Activated CD8-positive, alpha-beta memory T cell treated with anti-CD3 and anti-CD28 coated beads, Interleukin-2, amount 50 U/mL, for 24 hours (primary cell): ENCODE results near the gene SPCS3.
A peak's percentile ranks its signal among the peaks of the same experiment; 100 is the strongest.
"Not testable (repeated sequence)": the region's sequence is repeated elsewhere in the genome, so short reads cannot be mapped to it uniquely, and the experiment has no call there.

Experiments used
- DNase-seq: peaks from one replicate; pipeline ENCODE4 v3.0.0-alpha.2; 2020; ENCODE audit errors: extremely low read depth

The SPCS3 gene

DNA sequence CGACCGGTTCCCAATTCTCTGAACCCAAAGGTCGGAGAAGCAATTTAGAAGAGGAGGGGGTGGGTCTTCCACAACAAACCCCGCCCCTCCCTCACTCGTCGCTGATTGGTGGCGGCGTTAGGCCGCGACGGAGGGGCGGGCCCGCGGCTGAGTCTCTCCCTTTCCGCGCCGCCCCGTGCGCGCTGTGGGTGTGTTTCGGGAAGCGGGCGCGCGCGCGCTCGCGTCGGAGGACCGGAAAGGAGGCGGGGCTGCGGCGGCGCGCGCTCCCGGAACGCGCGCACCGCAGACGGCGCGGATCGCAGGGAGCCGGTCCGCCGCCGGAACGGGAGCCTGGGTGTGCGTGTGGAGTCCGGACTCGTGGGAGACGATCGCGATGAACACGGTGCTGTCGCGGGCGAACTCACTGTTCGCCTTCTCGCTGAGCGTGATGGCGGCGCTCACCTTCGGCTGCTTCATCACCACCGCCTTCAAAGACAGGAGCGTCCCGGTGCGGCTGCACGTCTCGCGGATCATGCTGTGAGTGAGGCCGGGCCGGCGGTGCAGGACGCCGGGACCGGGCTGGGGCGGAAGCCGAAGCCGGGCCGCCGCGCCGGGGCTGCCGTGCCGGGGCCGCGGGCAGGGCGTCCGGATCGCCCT lies at the start of gene SPCS3:
Gene SPCS3 (plus strand): TSS at position 263 of the 636 bp plus-strand sequence. CDS start 111 bp downstream, at position 374.
- peak; percentile 85 for DNase-seq

GRCh38 chr4:176270669-176271068 lies 49.1 kb upstream of the SPCS3 start:
- DNase-seq, result no peak

- DNase-seq, result no peak
Measured at GRCh38 chr4:176271749-176272148, 48.0 kb upstream of the SPCS3 start.

DNA sequence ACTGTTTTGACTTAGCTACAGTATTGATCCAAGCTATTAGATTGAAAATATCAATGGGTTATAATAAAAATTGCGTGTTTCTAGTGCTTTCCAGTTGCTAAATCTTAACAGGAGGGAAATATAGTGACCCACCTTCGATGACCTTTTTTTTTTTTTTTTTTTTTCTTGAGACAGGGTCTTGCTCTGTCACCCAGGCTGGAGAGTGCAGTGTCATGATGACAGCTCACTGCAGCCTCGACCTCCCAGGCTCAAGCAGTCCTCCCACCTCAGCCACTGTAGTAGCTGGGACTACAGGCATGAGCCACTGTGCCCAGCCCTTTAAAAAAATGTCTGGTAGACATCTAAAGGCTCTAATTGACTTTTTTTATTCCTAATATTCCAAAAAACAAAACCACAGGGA lies 47.0 kb upstream of the SPCS3 start:
- DNase-seq, result no peak

DNA sequence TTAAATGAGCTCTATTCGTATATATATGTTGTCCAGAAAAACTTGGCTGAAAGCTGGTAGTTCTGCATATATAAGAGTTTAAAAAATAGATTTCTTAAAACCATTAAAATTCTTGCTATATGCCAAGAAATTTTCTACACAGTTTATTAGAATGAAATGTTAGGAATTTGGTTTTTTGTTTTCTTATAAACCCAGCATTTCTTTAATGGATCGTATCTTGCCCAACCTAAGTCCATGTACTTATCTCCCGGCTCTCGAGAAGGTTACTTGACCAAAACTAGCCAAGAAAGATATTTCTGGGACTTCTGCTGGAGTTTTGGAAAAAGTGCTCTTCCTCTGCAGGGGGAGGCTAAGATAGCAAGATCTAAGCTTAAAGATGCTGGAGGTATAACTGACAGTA lies 46.0 kb upstream of the SPCS3 start:
- DNase-seq, result no peak

GRCh38 chr4:176274441-176274840 lies 45.3 kb upstream of the SPCS3 start:
- no peak for DNase-seq

DNA sequence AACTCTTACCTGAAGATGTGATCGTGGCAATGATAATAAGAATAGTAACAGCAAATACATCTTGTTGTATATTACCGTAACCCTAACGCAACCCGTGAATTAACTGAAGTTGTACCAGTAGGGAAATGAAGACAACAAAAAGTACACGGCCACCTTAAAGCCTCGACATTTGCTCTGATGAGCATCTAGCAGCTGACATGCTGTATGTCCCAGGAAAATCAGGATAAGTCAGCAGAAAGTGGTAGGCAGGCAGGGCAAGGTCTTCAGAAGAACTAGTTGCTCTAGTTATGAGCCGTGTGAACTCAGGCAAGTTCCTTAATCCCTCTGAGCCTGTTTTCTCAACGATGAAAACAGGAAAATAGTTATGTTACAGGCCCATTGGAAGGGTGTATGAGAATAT lies 43.1 kb upstream of the SPCS3 start:
- no peak for DNase-seq

GRCh38 chr4:176277162-176277904 lies 42.4 kb upstream of the SPCS3 start:
- no peak for DNase-seq

GRCh38 chr4:176279560-176279959 lies 40.2 kb upstream of the SPCS3 start:
- not testable (repeated sequence) for DNase-seq

GRCh38 chr4:176286728-176287127 lies 33.0 kb upstream of the SPCS3 start:
- DNase-seq, result no peak

DNA sequence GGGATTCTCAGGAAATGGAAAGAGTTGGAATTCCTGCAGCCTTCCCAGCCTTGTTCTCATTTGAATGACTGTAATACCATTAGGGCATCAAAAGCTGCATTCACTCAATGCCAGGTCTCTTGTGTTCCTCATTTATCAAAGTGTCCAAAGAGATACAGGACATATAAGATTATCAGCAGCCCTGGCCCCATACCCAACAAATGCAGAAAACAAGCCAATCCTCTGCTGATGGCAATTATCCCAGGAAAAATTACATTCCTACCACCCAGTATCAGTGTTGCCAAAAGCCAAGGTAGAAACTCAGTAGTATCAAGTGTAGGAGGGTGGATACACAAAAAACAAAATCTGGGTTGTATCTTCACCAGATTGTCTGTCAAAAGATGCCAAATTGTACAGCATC lies 32.2 kb upstream of the SPCS3 start:
- DNase-seq, result no peak

- no peak for DNase-seq
Measured at GRCh38 chr4:176288020-176288419, 31.7 kb upstream of the SPCS3 start.

- no peak for DNase-seq
Measured at GRCh38 chr4:176289561-176289960, 30.2 kb upstream of the SPCS3 start.

DNA sequence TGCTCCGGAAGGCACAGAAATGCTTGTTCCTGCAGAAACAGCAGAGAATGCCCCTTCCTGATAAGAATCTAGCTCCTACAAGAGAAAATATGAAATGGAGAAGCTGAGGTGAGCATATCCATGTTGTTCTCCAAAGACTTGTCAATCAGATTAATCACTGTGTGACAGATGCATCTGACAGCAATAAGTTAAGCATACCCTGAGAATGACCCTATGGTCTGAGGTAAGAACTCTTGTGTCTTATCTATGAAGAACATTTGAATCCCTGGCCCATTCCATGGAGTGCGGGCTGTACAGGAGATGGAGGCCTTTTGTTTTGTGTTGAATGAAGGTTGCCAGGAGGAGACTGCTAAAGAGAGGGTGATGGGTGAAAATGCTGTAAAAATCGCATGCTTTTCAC lies 29.2 kb upstream of the SPCS3 start:
- DNase-seq, result no peak

DNA sequence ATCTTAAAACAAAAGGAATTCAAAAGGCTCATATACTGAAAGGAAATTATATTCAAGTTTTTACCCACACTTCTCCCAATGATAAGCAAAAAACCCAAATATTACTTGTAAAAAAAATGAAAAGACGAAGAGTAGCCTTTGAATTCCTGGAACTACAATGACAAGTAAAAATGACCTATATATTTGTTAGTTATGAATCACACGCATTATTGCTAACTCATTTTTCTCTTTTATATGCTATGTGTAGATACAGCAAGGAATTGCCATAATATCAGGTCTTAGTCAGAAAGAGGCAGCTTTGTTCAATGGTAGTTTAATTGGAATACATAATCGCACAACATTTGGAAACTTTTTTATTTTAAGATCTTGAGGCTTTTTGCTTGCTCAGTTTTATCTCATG lies 28.0 kb upstream of the SPCS3 start:
- DNase-seq, result no peak

- no peak for DNase-seq
Measured at GRCh38 chr4:176292920-176293319, 26.8 kb upstream of the SPCS3 start.

DNA sequence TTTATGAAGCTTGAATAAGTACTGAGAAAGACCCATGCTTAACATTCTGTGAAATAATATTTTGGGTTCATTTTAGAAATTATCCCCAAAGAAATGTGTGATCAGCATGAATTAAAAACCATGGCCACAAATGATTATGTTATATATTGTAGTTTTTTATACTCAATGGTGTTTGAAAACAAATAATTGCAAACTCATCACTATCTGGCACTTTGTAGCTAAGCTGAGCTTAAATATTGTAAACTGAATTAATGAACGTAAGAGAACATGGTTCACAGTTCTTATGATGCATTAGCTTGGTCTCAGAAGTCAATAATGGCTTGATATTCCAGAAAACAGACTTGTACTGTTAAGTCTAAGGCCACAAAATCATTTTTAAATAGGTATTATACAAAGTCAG lies 26.1 kb upstream of the SPCS3 start:
- no peak for DNase-seq

DNA sequence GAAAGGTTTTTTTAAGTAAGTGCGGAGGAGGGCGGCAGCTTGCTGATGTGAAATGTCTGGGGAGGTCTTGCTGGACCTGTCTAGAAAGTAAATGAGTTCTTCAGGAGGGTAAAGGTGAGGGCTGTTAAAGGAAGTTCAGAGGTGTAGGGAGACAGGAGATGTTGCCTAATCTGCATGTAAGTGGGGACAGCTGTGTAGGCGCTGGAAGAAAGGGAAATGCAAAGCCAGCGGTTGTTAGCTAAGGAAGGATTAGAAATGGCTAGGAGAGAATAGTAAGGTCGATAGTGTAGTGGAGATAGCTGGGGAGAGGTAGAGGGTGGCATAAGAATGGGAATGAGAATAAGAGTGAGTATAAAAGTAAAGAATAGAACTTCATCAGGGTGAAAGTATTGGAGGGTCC lies 23.9 kb upstream of the SPCS3 start:
- DNase-seq, result not testable (repeated sequence)

GRCh38 chr4:176298664-176299063 lies 21.1 kb upstream of the SPCS3 start:
- no peak for DNase-seq

DNA sequence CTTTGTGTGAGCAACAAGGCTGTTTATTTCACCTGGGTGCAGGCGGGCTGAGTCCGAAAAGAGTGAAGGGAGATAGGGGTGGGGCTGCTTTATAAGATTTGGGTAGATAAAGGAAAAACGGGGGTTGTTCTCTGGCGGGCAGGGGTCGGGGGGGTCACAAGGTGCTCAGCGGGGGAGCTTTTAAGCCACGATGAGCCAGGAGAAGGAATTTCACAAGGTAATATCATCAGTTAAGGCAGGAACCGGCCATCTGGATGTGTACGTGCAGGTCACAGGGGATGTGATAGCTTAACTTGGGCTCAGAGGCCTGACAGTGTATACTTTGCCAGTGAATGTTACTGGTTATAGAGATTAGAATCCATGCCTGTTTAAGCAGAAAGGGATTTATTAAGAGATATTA lies 19.7 kb upstream of the SPCS3 start:
- no peak for DNase-seq

DNA sequence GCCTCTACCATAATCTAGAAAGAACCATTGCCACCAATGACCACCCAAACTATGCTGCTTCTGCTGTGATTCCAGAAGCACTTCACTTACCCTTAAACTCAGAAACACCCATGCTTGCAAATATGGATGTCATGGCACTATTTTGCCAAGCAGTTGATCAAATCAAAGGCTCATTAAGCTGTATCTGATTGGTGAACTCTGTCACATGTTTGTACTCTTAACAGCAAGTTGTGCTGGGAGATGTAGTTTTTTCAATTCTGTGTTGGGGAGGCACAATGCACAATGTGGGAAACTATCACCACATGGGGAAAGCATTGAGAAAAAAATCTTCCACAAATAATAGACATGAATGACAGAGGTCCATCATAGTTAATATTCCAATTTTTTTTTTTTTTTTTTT lies 19.2 kb upstream of the SPCS3 start:
- no peak for DNase-seq

DNA sequence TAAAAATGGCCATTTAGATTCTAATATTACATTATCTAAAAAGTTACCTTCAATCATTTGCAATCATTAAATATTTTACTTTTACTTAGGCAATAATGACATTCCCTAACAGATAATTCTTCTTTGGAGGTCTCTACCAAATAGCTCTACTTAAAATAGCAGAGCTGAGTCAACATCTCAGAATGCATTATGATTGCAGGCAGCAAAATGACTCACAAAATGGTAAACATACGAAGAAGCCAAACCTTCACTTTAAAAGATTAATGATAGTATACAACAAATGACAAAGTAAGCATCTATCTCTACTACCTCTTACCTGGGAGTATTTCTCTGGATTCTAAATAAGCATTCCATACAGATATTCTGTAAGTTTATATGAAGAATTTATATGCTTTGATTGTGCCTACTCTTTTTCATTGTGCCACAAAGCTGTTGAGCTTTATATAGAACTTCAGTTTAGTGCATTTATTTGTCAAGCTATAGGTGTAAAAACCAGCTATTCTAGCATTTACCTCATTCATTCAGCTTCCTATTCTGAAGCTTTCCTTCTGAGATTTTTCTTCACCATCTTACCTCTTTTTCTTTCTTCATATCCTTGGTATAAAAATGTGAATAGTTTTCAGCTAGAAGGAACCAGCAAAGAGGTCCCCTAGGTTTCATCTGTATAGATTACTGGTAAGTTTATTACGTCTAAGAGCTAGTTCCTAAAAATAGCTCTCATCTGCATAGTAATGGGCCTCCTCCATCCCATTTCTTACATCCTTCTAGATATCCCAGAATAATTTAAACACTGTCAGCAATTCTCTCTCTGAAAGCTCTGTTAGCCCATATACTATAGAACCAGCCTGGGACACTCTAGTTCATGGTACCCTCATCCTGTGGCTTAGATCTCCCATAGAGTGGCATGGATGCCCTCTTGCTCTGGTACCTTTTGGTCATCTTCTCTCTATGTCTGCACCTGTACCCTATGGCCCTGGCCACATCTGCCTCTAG lies 17.2 kb upstream of the SPCS3 start:
- DNase-seq, result no peak
